Transverse colon (tissue), 4 donors: ENCODE measurements around the gene ZSCAN22. TPM values are rescaled to one million over a fixed set of nuclear protein-coding genes. Genes with fewer than 3 reads are reported as not detected.

ENCODE experiments used
- DNase-seq: peaks from one replicate; pipeline ENCODE4 v3.0.0-alpha.2; 2019
- H3K27ac ChIP-seq, 4 donors: fragments of 200-600 bp; sonication (generic); 2 replicates each; pipeline ENCODE4 v1.5.1; 2016 to 2018; ENCODE audit warnings: inconsistent platforms in 4 of 4
- H3K27me3 ChIP-seq: fragments of 200-600 bp; sonication (generic); 2 replicates; pipeline ENCODE4 v1.5.1; 2017; ENCODE audit warnings: inconsistent platforms
- H3K36me3 ChIP-seq, 4 donors: fragments of 200-600 bp; sonication (generic); 2 replicates each; pipeline ENCODE4 v1.5.1; 2017 to 2019; ENCODE audit warnings: inconsistent platforms in 4 of 4
- H3K4me1 ChIP-seq, 4 donors: fragments of 200-600 bp; sonication (generic); 2 replicates each; pipeline ENCODE4 v1.5.1; 2017 to 2020; ENCODE audit warnings: inconsistent platforms in 4 of 4
- H3K4me3 ChIP-seq, 4 donors: fragments of 200-600 bp; sonication (generic); 1 replicate in 1 of 4; 2 replicates in 3 of 4; pipeline versions ENCODE4 v1.5.1 to v1.6.1; 2017 to 2019; ENCODE audit warnings: inconsistent platforms in 4 of 4
- H3K9me3 ChIP-seq, 2 donors: fragments of 200-600 bp; sonication (generic); 2 replicates each; pipeline ENCODE4 v1.5.1; 2017 to 2019; ENCODE audit warnings: inconsistent platforms in 2 of 2
- EP300 ChIP-seq: sonication (generic); formaldehyde crosslinking; IDR thresholded peaks from one replicate; pipeline ENCODE4 v1.6.1; 2017; ENCODE audit warnings: antibody characterized with exemption, low read depth
- POLR2A ChIP-seq: fragments of 450-650 bp; IDR thresholded peaks from one replicate; pipeline ENCODE4 v1.6.1; 2016; ENCODE audit warnings: antibody characterized with exemption, mild to moderate bottlenecking, moderate library complexity
- POLR2AphosphoS5 ChIP-seq, 3 donors: sonication (generic); formaldehyde crosslinking; IDR thresholded peaks; one replicate each; pipeline ENCODE4 v1.6.1; 2016; ENCODE audit warnings: antibody characterized with exemption in 3 of 3
- WGBS, 2 donors: methylation state at CpG; one replicate each; pipeline ENCODE4 v1.1.5; 2018; ENCODE audit warnings: low coverage in 1 of 2; 5-methylcytosine and 5-hydroxymethylcytosine counted together
- in situ Hi-C, 4 donors: fragments of 200-750 bp; cut with MboI; loops; one replicate each; pipeline versions ENCODE4 v1.15.0 to v1.15.1; 2017; ENCODE audit warnings: low sequenced_read_pairs in 3 of 4, low pct_ligation_motif_present in 1 of 4, low pct_unique_long_range_greater_than_20kb in 1 of 4
- intact Hi-C: fragments of 100-400 bp; cut with DNase I; formaldehyde crosslinking; loops from one replicate; pipeline ENCODE4 v1.15.1; 2023; ENCODE audit warnings: low total_unique reads
- total RNA-seq, 4 donors: library from RNA; depleted of rRNA; stranded (reverse); fragments of >200 nt; gene quantifications; one replicate each; pipeline ENCODE4 v1.1.0, GENCODE V29; 2016
- TF ChIP-seq, protein P1 (sequence below), 5 experiments: fragments of 200-600 bp in 3 of 5; fragments of 450-650 bp in 2 of 5; sonication (generic) in 3 of 5; IDR thresholded peaks; 1 replicate in 2 of 5; 2 replicates in 3 of 5; pipeline ENCODE4 v1.5.1; 2016 to 2017; ENCODE audit warnings: antibody characterized with exemption in 5 of 5, inconsistent platforms in 3 of 5, mild to moderate bottlenecking in 2 of 5, moderate library complexity in 1 of 5

ZSCAN22 gene
- total RNA-seq, 4 donors from 2014 or later, result 3.0 to 11.6 (median 3.3) TPM

DNA sequence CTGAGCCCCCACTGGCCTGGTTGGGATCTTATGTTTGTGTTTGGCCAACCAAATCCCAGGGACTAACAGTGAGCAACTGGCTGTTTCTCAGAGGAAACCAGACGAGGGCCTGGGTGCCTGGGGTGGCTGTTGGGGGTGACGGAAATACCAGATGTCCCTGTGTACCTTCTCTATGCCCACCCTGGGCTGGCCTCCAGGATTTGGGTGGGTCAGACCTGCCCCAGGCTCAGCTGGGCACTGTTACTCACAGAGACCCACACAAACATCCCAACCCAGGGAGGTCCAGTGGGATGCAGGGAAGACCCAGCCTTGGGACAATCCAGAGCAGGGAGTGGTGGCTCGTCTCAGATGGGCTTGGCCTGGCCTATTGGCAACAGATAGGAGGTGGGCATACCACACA lies 8.8 kb downstream of the ZSCAN22 start:
- WGBS, 2 donors, result 88% methylated on average over 3 of the region's 3 CpGs; no CpG with 5 or more reads in 1 of the 2 donors

DNA sequence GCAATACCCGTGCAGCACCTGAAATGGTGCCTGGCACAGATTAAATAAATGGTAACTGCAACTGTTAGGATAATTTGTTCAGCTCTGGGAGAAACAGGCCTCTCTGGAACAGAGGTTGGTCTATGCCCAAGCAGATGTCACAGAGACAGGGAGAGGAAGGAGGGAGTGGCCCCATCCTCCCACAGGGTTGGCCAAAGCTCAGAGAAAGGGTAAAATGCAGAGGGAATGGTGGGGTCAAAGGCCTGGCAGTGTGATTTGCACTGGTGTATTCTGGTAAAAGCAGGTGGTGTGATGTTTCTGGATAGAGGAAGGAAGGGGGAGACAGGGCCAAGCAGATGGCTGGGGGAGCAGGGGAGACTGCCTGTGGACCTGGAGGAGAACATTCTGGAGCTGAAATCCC lies 9.4 kb downstream of the ZSCAN22 start:
- in situ Hi-C loops, result no loop called here
- TF ChIP-seq POLR2A, result no peak
- no peak for TF ChIP-seq POLR2AphosphoS5 (IDR thresholded peaks at IDR 0.05)
- TF ChIP-seq, protein P1, sequence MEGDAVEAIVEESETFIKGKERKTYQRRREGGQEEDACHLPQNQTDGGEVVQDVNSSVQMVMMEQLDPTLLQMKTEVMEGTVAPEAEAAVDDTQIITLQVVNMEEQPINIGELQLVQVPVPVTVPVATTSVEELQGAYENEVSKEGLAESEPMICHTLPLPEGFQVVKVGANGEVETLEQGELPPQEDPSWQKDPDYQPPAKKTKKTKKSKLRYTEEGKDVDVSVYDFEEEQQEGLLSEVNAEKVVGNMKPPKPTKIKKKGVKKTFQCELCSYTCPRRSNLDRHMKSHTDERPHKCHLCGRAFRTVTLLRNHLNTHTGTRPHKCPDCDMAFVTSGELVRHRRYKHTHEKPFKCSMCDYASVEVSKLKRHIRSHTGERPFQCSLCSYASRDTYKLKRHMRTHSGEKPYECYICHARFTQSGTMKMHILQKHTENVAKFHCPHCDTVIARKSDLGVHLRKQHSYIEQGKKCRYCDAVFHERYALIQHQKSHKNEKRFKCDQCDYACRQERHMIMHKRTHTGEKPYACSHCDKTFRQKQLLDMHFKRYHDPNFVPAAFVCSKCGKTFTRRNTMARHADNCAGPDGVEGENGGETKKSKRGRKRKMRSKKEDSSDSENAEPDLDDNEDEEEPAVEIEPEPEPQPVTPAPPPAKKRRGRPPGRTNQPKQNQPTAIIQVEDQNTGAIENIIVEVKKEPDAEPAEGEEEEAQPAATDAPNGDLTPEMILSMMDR (IDR thresholded peaks at IDR 0.05), result no peak
- no peak for TF ChIP-seq EP300
- no peaks in the 10 kb centered on the region for H3K4me1 ChIP-seq

More for the DNA sequence above, 8.8 kb downstream of the ZSCAN22 start:
- no peaks in the 10 kb centered on the region for H3K27me3 ChIP-seq
- H3K36me3 ChIP-seq, result peaks cover 0 to 8% (median 3%) of the 10 kb centered on the region in 4 donors
- intact Hi-C loops, result no loop called here
- no peak overlapping the region for H3K4me3 ChIP-seq
- DNase-seq, result no peak
- H3K4me1 ChIP-seq, result no peaks in the 10 kb centered on the region
- TF ChIP-seq POLR2AphosphoS5 (IDR thresholded peaks at IDR 0.05), result no peak
- TF ChIP-seq, protein P1 (IDR thresholded peaks at IDR 0.05), result no peak
- TF ChIP-seq EP300, result no peak
- no peak for TF ChIP-seq POLR2A
- H3K9me3 ChIP-seq, result no peaks in the 10 kb centered on the region
- in situ Hi-C loops, result no loop called here
- no peak overlapping the region for H3K27ac ChIP-seq

DNA sequence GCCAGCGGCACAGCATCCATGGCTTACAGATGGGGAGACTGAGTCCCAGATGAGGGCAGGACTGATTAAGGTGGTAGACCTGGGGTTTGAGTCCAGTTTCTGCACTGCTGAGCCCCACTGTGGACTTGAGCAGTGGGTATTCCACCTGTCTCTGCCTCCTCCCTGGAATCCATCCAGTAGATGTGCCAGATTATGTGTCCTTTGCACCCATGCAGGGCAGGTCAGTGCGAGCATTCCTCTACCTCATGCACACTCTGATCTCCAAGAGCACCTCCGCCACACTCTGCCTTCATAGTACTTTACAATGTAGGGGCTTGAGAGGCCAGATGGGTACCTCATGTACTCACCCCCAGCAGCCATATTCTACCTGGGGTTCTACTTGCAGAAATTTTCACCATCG lies 10.0 kb downstream of the ZSCAN22 start:
- Histone ChIP-seq H3K9me3 (no peaks in the 10 kb centered on the region), H3K36me3 (peaks cover 0 to 8% (median 3%) of the 10 kb centered on the region in 4 donors), H3K4me1 (no peaks in the 10 kb centered on the region), H3K27ac (no peak overlapping the region), H3K4me3 (no peak overlapping the region), H3K27me3 (no peaks in the 10 kb centered on the region)
- intact Hi-C loops, result no loop called here
- DNase-seq, result no peak
- 98% methylated on average over 4 of the region's 4 CpGs; no CpG with 5 or more reads in 1 of the 2 donors for WGBS, 2 donors
- in situ Hi-C loops, result no loop called here
- TF ChIP-seq POLR2A, result no peak
- TF ChIP-seq EP300, result no peak
- no peak for TF ChIP-seq POLR2AphosphoS5 (IDR thresholded peaks at IDR 0.05)
- TF ChIP-seq, protein P1 (IDR thresholded peaks at IDR 0.05), result no peak

More for the DNA sequence above, 9.4 kb downstream of the ZSCAN22 start:
- Histone ChIP-seq H3K36me3 (peaks cover 0 to 8% (median 3%) of the 10 kb centered on the region in 4 donors), H3K27ac (no peak overlapping the region), H3K9me3 (no peaks in the 10 kb centered on the region), H3K27me3 (no peaks in the 10 kb centered on the region), H3K4me3 (no peak overlapping the region)
- intact Hi-C loops, result no loop called here
- 88% methylated on average over 1 of the region's 1 CpG; no CpG with 5 or more reads in 1 of the 2 donors for WGBS, 2 donors
- DNase-seq, result no peak

DNA sequence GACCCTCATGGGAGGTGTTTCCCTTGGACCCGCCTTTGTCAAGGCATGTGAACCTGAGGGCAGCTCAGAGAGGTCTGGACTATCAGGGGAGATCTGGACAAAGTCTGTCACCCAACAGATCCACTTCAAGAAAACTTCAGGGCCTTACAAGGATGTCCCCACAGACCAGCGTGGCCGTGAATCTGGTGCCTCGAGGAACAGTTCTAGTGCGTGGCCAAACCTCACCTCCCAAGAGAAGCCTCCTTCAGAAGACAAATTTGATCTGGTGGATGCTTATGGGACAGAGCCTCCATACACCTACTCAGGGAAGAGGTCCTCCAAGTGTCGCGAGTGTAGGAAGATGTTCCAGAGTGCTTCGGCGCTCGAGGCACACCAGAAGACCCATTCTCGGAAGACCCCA lies 11.5 kb downstream of the ZSCAN22 start:
- no peak for DNase-seq
- Histone ChIP-seq H3K4me3 (no peak overlapping the region), H3K27ac (no peak overlapping the region), H3K9me3 (no peaks in the 10 kb centered on the region), H3K27me3 (no peaks in the 10 kb centered on the region), H3K36me3 (peaks cover 0 to 8% (median 3%) of the 10 kb centered on the region in 4 donors), H3K4me1 (no peaks in the 10 kb centered on the region)
- in situ Hi-C loops (no loop called here), intact Hi-C loops (no loop called here)
- WGBS, 2 donors, result 95% methylated on average over 11 of the region's 11 CpGs; no CpG with 5 or more reads in 1 of the 2 donors
- TF ChIP-seq POLR2A (no peak), EP300 (no peak), POLR2AphosphoS5 (IDR thresholded peaks at IDR 0.05) (no peak)
- TF ChIP-seq, protein P1 (IDR thresholded peaks at IDR 0.05), result no peak
